BJ (cell line): ENCODE data around the gene UGT1A6. TPM values are rescaled to one million over a fixed set of nuclear protein-coding genes. Genes with fewer than 3 reads are reported as not detected.
"Not testable (repeated sequence)": the region's sequence is repeated elsewhere in the genome, so short reads cannot be mapped to it uniquely, and the experiment has no call there.

Experiments
- CTCF ChIA-PET: fragments of 350-600 bp; formaldehyde crosslinking; extraction: SDS; loops from one replicate; lab custom pipeline; 2021; ENCODE audit warnings: antibody characterized with exemption, inconsistent platforms; lab: Yijun Ruan, JAX
- POLR2A ChIA-PET: fragments of 300-600 bp; sonication (Branson Sonifier 250); formaldehyde crosslinking; extraction: SDS; loops from one replicate; lab custom pipeline; 2021; ENCODE audit warnings: antibody characterized with exemption; lab: Charles Lee
- DNase-seq: peaks from one replicate; pipeline ENCODE4 v3.0.0-alpha.2; 2011; ENCODE audit warnings: low read depth
- H3K27me3 ChIP-seq: 2 replicates; pipeline ENCODE4 v1.6.0; 2011; ENCODE audit warnings: low read length; ENCODE audit not compliant: control insufficient read depth, insufficient read depth
- H3K36me3 ChIP-seq: 2 replicates; pipeline ENCODE4 v1.5.1; 2011; ENCODE audit warnings: low read length; ENCODE audit not compliant: control insufficient read depth, insufficient read depth
- H3K4me3 ChIP-seq: 2 replicates; pipeline ENCODE4 v1.5.1; 2011; ENCODE audit warnings: low read depth, mild to moderate bottlenecking, control low read depth, low read length
- CTCF ChIP-seq: IDR thresholded peaks from 2 replicates; pipeline ENCODE4 v1.5.1; 2011; ENCODE audit warnings: low read depth, mild to moderate bottlenecking, control low read depth, inconsistent platforms, low read length, moderate library complexity; ENCODE audit not compliant: insufficient read depth
- polyA minus RNA-seq: library from RNA; depleted of rRNA, polyadenylated mRNA; stranded (reverse); fragments of >200 nt; gene quantifications from 2 replicates; pipeline ENCODE4 v1.2.3, GENCODE V29; 2011; rRNA and poly(A)+ RNA removed
- polyA plus RNA-seq: library from polyadenylated mRNA; depleted of rRNA; stranded (reverse); fragments of >200 nt; gene quantifications from 2 replicates; pipeline ENCODE4 v1.2.3, GENCODE V29; 2011; rRNA removed

Gene UGT1A6
- polyA plus RNA-seq, result 0.11 TPM in 1 of 2 replicates, not detected in the other
- polyA minus RNA-seq, result 0.43 TPM in 1 of 2 replicates, not detected in the other

- POLR2A ChIA-PET, result no interaction called here
- TF ChIP-seq CTCF, result no peak
Observed at GRCh38 chr2:233692648-233693047, at the start of gene UGT1A6. Gene UGT1A6 (plus strand): TSS chr2:233692890. CDS start chr2:233693005, 115 bp downstream.

GRCh38 chr2:233643128-233643527 lies 49.6 kb upstream of the UGT1A6 start:
- TF ChIP-seq CTCF, result peak; percentile 28; the same call in 1 of the 2 replicates
- Histone ChIP-seq H3K27me3 (no peaks in the 10 kb centered on the region), H3K36me3 (no peaks in the 10 kb centered on the region), H3K4me3 (no peak overlapping the region)
- no peak for DNase-seq
- POLR2A ChIA-PET, result no interaction called here
- CTCF ChIA-PET, result interaction anchor here (1.2 kb wide), 1 partner anchor 1134 kb away, joined by 3 read pairs; no protein-coding TSS in a partner anchor

More at GRCh38 chr2:233692648-233693047, at the start of gene UGT1A6:
- Histone ChIP-seq H3K36me3 (no peaks in the 10 kb centered on the region), H3K4me3 (no peak within 1 kb of the TSS), H3K27me3 (no peaks in the 10 kb centered on the region)
- no peak for DNase-seq
- CTCF ChIA-PET, result interaction anchor here (1.1 kb wide), 1 partner anchor 20 kb away, joined by 3 read pairs; the partner anchor contains the start of gene UGT1A5

- CTCF ChIA-PET, H3K4me3 ChIP-seq, H3K36me3 ChIP-seq, POLR2A ChIA-PET, DNase-seq, H3K27me3 ChIP-seq: not testable (repeated sequence)
Observed at GRCh38 chr2:233646033-233646432, 46.7 kb upstream of the UGT1A6 start.

- Histone ChIP-seq H3K27me3 (no peaks in the 10 kb centered on the region), H3K4me3 (no peak overlapping the region), H3K36me3 (no peaks in the 10 kb centered on the region)
- no peak for TF ChIP-seq CTCF
- ChIA-PET POLR2A (no interaction called here), CTCF (no interaction called here)
- DNase-seq, result no peak
Observed at GRCh38 chr2:233650981-233651380, 41.7 kb upstream of the UGT1A6 start.

GRCh38 chr2:233651430-233651829 lies 41.3 kb upstream of the UGT1A6 start:
- POLR2A ChIA-PET, result no interaction called here
- CTCF ChIA-PET, result no interaction called here
- TF ChIP-seq CTCF, result no peak

GRCh38 chr2:233654501-233654900 lies 38.2 kb upstream of the UGT1A6 start:
- H3K4me3 ChIP-seq, result no peak overlapping the region
- no peak for DNase-seq
- CTCF ChIA-PET, result no interaction called here
- no peaks in the 10 kb centered on the region for H3K36me3 ChIP-seq
- no peak for TF ChIP-seq CTCF
- POLR2A ChIA-PET, result no interaction called here
- no peaks in the 10 kb centered on the region for H3K27me3 ChIP-seq

More at GRCh38 chr2:233651430-233651829, 41.3 kb upstream of the UGT1A6 start:
- no peak overlapping the region for H3K4me3 ChIP-seq
- no peaks in the 10 kb centered on the region for H3K27me3 ChIP-seq
- no peaks in the 10 kb centered on the region for H3K36me3 ChIP-seq
- no peak for DNase-seq
